Neural cell (in vitro differentiated cells): Measurements from ENCODE around the gene CTSA. TPM values are rescaled to one million over a fixed set of nuclear protein-coding genes. Genes with fewer than 3 reads are reported as not detected.

Experiments used
- H2AFZ ChIP-seq: fragments of 200-600, 300-800 bp; sonication (generic), shearing (Covaris generic); 2 replicates; pipeline ENCODE4 v1.6.0; 2014; ENCODE audit warnings: low read depth, mild to moderate bottlenecking, antibody characterized with exemption, low read length, moderate library complexity
- H3F3A ChIP-seq: fragments of 200-600 bp; shearing (Covaris generic); 2 replicates; pipeline ENCODE4 v1.6.1; 2016; ENCODE audit warnings: mild to moderate bottlenecking, moderate library complexity, mixed read lengths, antibody characterized with exemption, low read length; ENCODE audit not compliant: insufficient read depth, poor library complexity, severe bottlenecking
- H3K27ac ChIP-seq: fragments of 200-600, 300-800 bp; sonication (generic), shearing (Covaris generic); 2 replicates; pipeline ENCODE4 v1.5.1; 2014; ENCODE audit warnings: mild to moderate bottlenecking, low read length, moderate library complexity
- H3K27me3 ChIP-seq: fragments of 300-800, 200-600 bp; sonication (generic), shearing (Covaris generic); 2 replicates; pipeline ENCODE4 v1.6.0; 2014; ENCODE audit warnings: mild to moderate bottlenecking, low read depth, low read length, moderate library complexity; ENCODE audit not compliant: insufficient read depth
- H3K36me3 ChIP-seq: fragments of 300-800, 200-600 bp; sonication (generic), shearing (Covaris generic); 2 replicates; pipeline ENCODE4 v1.5.1; 2014; ENCODE audit warnings: mild to moderate bottlenecking, antibody characterized with exemption, low read length, moderate library complexity; ENCODE audit not compliant: insufficient read depth
- H3K4me2 ChIP-seq: fragments of 300-800, 200-600 bp; sonication (generic), shearing (Covaris generic); 2 replicates; pipeline ENCODE4 v1.6.0; 2014; ENCODE audit warnings: mild to moderate bottlenecking, low read length
- H3K4me3 ChIP-seq: fragments of 300-800, 200-600 bp; sonication (generic), shearing (Covaris generic); 2 replicates; pipeline ENCODE4 v1.5.1; 2014; ENCODE audit warnings: mild to moderate bottlenecking, low read length, moderate library complexity
- H3K79me2 ChIP-seq: fragments of 200-600 bp; shearing (Covaris generic); replicated peaks from 2 replicates; pipeline ENCODE4 v1.6.0; 2014; ENCODE audit warnings: mild to moderate bottlenecking, low read length, moderate library complexity; ENCODE audit not compliant: insufficient read depth
- H3K9ac ChIP-seq: fragments of 300-800, 200-600 bp; sonication (generic), shearing (Covaris generic); 2 replicates; pipeline ENCODE4 v1.6.1; 2016; ENCODE audit warnings: mild to moderate bottlenecking, low read length, mixed read lengths
- H3K9me2 ChIP-seq: fragments of 200-600 bp; shearing (Covaris generic); 2 replicates; pipeline ENCODE4 v1.6.1; 2016; ENCODE audit warnings: mild to moderate bottlenecking, low read length, mixed read lengths; ENCODE audit not compliant: insufficient read depth
- H3K9me3 ChIP-seq: fragments of 200-600, 300-800 bp; sonication (generic), shearing (Covaris generic); 2 replicates; pipeline ENCODE4 v1.6.1; 2016; ENCODE audit warnings: mild to moderate bottlenecking, mixed run types, low read length, moderate library complexity, mixed read lengths
- H4K20me1 ChIP-seq: fragments of 200-600 bp; shearing (Covaris generic); 2 replicates; pipeline ENCODE4 v1.6.1; 2016; ENCODE audit warnings: mild to moderate bottlenecking, mixed run types; ENCODE audit not compliant: insufficient read depth
- EP300 ChIP-seq: fragments of 450-650 bp; conservative IDR thresholded peaks from 2 replicates; pipeline ENCODE4 v1.6.1; 2014; ENCODE audit warnings: antibody characterized with exemption, mild to moderate bottlenecking, moderate library complexity; ENCODE audit not compliant: poor library complexity, severe bottlenecking
- EZH2 ChIP-seq: fragments of 200-600, 300-800 bp; shearing (Covaris generic), sonication (generic); IDR thresholded peaks from 2 replicates; pipeline ENCODE4 v1.6.1; 2014; ENCODE audit warnings: antibody characterized with exemption, low read length, borderline replicate concordance, mild to moderate bottlenecking; ENCODE audit not compliant: insufficient read depth, poor library complexity, severe bottlenecking
- MXI1 ChIP-seq: fragments of 450-650 bp; conservative IDR thresholded peaks from 2 replicates; pipeline ENCODE4 v1.6.1; 2014; ENCODE audit warnings: antibody characterized with exemption, mild to moderate bottlenecking; ENCODE audit not compliant: poor library complexity, severe bottlenecking
- POLR2AphosphoS5 ChIP-seq: IDR thresholded peaks from 2 replicates; pipeline ENCODE4 v1.6.1; 2012
- RAD21 ChIP-seq: fragments of 450-650 bp; conservative IDR thresholded peaks from 2 replicates; pipeline ENCODE4 v1.6.1; 2014; ENCODE audit warnings: antibody characterized with exemption, mild to moderate bottlenecking, moderate library complexity
- REST ChIP-seq: IDR thresholded peaks from 2 replicates; pipeline ENCODE4 v1.6.1; 2012; ENCODE audit warnings: borderline replicate concordance
- SMC3 ChIP-seq: fragments of 450-650 bp; conservative IDR thresholded peaks from 2 replicates; pipeline ENCODE4 v1.6.1; 2014; ENCODE audit warnings: antibody characterized with exemption, mild to moderate bottlenecking, moderate library complexity; ENCODE audit not compliant: poor library complexity
- TAF1 ChIP-seq: IDR thresholded peaks from 2 replicates; pipeline ENCODE4 v1.6.1; 2012; ENCODE audit warnings: low read depth
- polyA plus RNA-seq: library from polyadenylated mRNA; depleted of rRNA; stranded (reverse); fragments of >200 nt; gene quantifications from 2 replicates; pipeline ENCODE4 v1.2.3, GENCODE V29; 2014
- TF ChIP-seq, protein P1 (sequence below): fragments of 450-650 bp; IDR thresholded peaks from 2 replicates; pipeline ENCODE4 v1.5.1; 2014; ENCODE audit warnings: antibody characterized with exemption, mild to moderate bottlenecking, moderate library complexity; ENCODE audit not compliant: poor library complexity, severe bottlenecking

The CTSA gene
- polyA plus RNA-seq, 1 donor from 2014 or later = 25.7 TPM

DNA sequence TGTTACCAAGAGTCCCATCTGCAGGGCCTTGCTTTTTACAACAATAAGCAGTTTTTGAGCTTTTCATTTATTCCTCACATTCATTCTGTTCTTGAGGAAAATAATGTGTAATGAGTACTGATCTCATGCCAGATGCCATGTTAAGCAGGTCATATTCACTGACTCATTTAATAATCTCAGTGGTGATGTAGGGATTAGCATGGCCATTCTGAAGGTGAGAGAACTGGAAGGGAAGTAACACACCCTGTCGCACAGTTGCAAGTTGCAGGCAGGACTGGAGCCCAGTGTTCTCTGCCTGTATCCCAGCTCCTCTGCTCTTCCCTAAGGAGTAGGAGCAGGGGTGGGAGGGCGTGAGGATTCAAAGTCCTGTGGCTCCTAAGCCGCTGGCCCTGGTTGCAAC is 48.9 kb downstream of the CTSA start:
- H3K27ac ChIP-seq = no peak overlapping the region
- no peaks in the 10 kb centered on the region for H3K36me3 ChIP-seq
- H3K9ac ChIP-seq = no peak overlapping the region
- H4K20me1 ChIP-seq = no peaks in the 10 kb centered on the region
- H3F3A ChIP-seq = no peaks in the 10 kb centered on the region
- H3K4me3 ChIP-seq = no peak overlapping the region
- H3K4me2 ChIP-seq = no peak overlapping the region
- no peaks in the 10 kb centered on the region for H3K9me3 ChIP-seq
- no peak overlapping the region for H2AFZ ChIP-seq
- peaks cover 15% of the 10 kb centered on the region for H3K79me2 ChIP-seq
- H3K9me2 ChIP-seq = no peaks in the 10 kb centered on the region
- H3K27me3 ChIP-seq = no peaks in the 10 kb centered on the region
- TF ChIP-seq TAF1 (no peak), REST (no peak), EZH2 (no peak), MXI1 (no peak), RAD21 (no peak), POLR2AphosphoS5 (no peak), EP300 (no peak), SMC3 (no peak)
- TF ChIP-seq, protein P1, sequence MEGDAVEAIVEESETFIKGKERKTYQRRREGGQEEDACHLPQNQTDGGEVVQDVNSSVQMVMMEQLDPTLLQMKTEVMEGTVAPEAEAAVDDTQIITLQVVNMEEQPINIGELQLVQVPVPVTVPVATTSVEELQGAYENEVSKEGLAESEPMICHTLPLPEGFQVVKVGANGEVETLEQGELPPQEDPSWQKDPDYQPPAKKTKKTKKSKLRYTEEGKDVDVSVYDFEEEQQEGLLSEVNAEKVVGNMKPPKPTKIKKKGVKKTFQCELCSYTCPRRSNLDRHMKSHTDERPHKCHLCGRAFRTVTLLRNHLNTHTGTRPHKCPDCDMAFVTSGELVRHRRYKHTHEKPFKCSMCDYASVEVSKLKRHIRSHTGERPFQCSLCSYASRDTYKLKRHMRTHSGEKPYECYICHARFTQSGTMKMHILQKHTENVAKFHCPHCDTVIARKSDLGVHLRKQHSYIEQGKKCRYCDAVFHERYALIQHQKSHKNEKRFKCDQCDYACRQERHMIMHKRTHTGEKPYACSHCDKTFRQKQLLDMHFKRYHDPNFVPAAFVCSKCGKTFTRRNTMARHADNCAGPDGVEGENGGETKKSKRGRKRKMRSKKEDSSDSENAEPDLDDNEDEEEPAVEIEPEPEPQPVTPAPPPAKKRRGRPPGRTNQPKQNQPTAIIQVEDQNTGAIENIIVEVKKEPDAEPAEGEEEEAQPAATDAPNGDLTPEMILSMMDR = no peak

GRCh38 chr20:45940469-45940868 is 49.3 kb downstream of the CTSA start:
- H3K9me3 ChIP-seq = no peaks in the 10 kb centered on the region
- TF ChIP-seq REST (no peak), TAF1 (no peak), SMC3 (no peak), RAD21 (no peak), EZH2 (no peak), POLR2AphosphoS5 (no peak)
- TF ChIP-seq, protein P1 = no peak
- no peak overlapping the region for H3K4me2 ChIP-seq
- H3K27ac ChIP-seq = no peak overlapping the region
- H3F3A ChIP-seq = no peaks in the 10 kb centered on the region
- H3K27me3 ChIP-seq = no peaks in the 10 kb centered on the region
- H3K79me2 ChIP-seq = peaks cover 13% of the 10 kb centered on the region
- no peak overlapping the region for H3K9ac ChIP-seq
- H4K20me1 ChIP-seq = no peaks in the 10 kb centered on the region
- no peak overlapping the region for H3K4me3 ChIP-seq
- no peaks in the 10 kb centered on the region for H3K9me2 ChIP-seq
- no peaks in the 10 kb centered on the region for H3K36me3 ChIP-seq
- no peak overlapping the region for H2AFZ ChIP-seq
